Fibroblast of lung (primary cell): ENCODE results near the gene CERS2.

ENCODE experiments used
- EZH2 ChIP-seq: IDR thresholded peaks from 2 replicates; pipeline ENCODE4 v1.5.1; 2012; ENCODE audit warnings: low read length, control low read depth, mild to moderate bottlenecking; ENCODE audit errors: missing control alignments
- TF ChIP-seq, protein P1 (sequence below), 2 donors: IDR thresholded peaks in 1 of 2; conservative IDR thresholded peaks in 1 of 2; 1 replicate in 1 of 2; 2 replicates in 1 of 2; pipeline ENCODE4 v1.5.1; 2011 to 2012; ENCODE audit warnings: low read length in 2 of 2, control low read depth in 1 of 2, inconsistent platforms in 1 of 2, low read depth in 1 of 2, mild to moderate bottlenecking in 1 of 2

DNA sequence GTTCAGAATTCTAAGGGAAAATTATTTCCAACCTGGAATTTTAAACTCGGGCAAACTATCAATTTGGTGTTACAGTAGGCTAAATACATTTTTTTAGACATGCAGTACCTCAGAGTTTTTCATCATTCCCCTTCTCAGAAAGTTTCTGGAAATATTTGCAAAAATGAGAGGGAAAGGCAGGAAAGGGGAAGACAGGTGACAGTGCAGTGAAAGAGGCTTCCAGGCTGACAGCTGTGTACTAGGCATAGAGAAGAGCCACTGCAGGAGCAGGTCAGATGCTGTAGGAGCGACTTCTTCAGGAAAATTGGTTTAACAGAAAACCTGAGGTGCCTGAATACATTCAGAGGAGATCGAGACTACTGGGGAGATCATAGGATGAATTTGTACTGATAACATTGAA, 19.9 kb downstream of the CERS2 start:
- TF ChIP-seq, protein P1, sequence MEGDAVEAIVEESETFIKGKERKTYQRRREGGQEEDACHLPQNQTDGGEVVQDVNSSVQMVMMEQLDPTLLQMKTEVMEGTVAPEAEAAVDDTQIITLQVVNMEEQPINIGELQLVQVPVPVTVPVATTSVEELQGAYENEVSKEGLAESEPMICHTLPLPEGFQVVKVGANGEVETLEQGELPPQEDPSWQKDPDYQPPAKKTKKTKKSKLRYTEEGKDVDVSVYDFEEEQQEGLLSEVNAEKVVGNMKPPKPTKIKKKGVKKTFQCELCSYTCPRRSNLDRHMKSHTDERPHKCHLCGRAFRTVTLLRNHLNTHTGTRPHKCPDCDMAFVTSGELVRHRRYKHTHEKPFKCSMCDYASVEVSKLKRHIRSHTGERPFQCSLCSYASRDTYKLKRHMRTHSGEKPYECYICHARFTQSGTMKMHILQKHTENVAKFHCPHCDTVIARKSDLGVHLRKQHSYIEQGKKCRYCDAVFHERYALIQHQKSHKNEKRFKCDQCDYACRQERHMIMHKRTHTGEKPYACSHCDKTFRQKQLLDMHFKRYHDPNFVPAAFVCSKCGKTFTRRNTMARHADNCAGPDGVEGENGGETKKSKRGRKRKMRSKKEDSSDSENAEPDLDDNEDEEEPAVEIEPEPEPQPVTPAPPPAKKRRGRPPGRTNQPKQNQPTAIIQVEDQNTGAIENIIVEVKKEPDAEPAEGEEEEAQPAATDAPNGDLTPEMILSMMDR (conservative IDR thresholded peaks at IDR 0.05 in 1 of 2, IDR thresholded peaks at IDR 0.05 in 1 of 2; ENCODE audit: low read depth in 1 of 2, low read length in 2 of 2): no peak
- TF ChIP-seq EZH2: no peak
